ENCODE data around the gene URI1. TPM values are rescaled to one million over a fixed set of nuclear protein-coding genes. Genes with fewer than 3 reads are reported as not detected.
A peak's percentile ranks its signal among the peaks of the same experiment; 100 is the strongest.

URI1 gene
- total RNA-seq, 1 experiment from 2014 or later: 56.0 TPM

DNA sequence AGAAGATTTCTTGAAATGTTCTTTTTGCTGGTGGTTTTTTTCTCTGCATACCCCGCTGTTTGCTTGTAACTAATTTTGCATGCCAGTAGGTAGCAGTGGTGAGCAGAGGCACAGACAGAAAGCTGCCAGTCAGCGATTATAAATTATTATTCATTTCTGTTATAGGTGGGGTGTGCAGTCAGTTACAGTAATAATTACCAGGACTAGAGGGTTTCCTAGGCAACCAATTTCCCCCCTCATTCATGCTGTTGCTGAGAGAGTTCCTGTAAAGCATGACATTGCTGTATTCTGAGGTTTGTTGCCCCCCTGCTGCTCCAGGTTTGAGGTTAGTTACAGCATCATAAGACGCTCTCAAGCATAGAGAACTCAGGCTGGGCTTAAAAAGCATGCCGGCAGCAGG, 104.5 kb downstream of the URI1 start:
- H3K27me3 ChIP-seq (ENCODE audit: insufficient read depth, low read depth): no peaks in the 10 kb centered on the region
- H3F3A ChIP-seq (ENCODE audit: insufficient read depth, low read depth): no peaks in the 10 kb centered on the region; the same call in 1 of the 2 replicates
- H3K4me1 ChIP-seq (replicated peaks; ENCODE audit: insufficient read depth): no peaks in the 10 kb centered on the region
- DNase-seq: no peak
- no peaks in the 10 kb centered on the region for H3K9me2 ChIP-seq (ENCODE audit: insufficient read depth)
- BruUV-seq (replicated peaks): no TSS peak
- H2AFZ ChIP-seq: no peak overlapping the region
- no peak overlapping the region for H3K4me3 ChIP-seq
- H3K79me2 ChIP-seq (ENCODE audit: low read depth): no peaks in the 10 kb centered on the region
- intact Hi-C loops (cut with micrococcal nuclease; ENCODE audit: unreplicated experiment): no loop called here
- H3K4me2 ChIP-seq: no peak overlapping the region
- ChIA-PET POLR2A (ENCODE audit: unreplicated experiment) (no interaction called here), CTCF (no interaction called here)
- no peaks in the 10 kb centered on the region for H4K20me1 ChIP-seq (ENCODE audit: insufficient read depth)
- TF ChIP-seq EZH2 (IDR thresholded peaks at IDR 0.05; ENCODE audit: low read depth): no peak
- TF ChIP-seq, protein P1, sequence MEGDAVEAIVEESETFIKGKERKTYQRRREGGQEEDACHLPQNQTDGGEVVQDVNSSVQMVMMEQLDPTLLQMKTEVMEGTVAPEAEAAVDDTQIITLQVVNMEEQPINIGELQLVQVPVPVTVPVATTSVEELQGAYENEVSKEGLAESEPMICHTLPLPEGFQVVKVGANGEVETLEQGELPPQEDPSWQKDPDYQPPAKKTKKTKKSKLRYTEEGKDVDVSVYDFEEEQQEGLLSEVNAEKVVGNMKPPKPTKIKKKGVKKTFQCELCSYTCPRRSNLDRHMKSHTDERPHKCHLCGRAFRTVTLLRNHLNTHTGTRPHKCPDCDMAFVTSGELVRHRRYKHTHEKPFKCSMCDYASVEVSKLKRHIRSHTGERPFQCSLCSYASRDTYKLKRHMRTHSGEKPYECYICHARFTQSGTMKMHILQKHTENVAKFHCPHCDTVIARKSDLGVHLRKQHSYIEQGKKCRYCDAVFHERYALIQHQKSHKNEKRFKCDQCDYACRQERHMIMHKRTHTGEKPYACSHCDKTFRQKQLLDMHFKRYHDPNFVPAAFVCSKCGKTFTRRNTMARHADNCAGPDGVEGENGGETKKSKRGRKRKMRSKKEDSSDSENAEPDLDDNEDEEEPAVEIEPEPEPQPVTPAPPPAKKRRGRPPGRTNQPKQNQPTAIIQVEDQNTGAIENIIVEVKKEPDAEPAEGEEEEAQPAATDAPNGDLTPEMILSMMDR (conservative IDR thresholded peaks at IDR 0.05): peak; percentile 49
- no peaks in the 10 kb centered on the region for H3K9me3 ChIP-seq (ENCODE audit: insufficient read depth, low read depth)
- H3K36me3 ChIP-seq (ENCODE audit: low read depth): no peaks in the 10 kb centered on the region
- no peak overlapping the region for H3K27ac ChIP-seq

GRCh38 chr19:30047432-30047831, 105.4 kb downstream of the URI1 start:
- POLR2A ChIA-PET (ENCODE audit: unreplicated experiment): no interaction called here
- Histone ChIP-seq H2AFZ (no peak overlapping the region), H3K27me3 (ENCODE audit: insufficient read depth, low read depth) (no peaks in the 10 kb centered on the region), H3F3A (ENCODE audit: insufficient read depth, low read depth) (no peaks in the 10 kb centered on the region; the same call in 1 of the 2 replicates), H4K20me1 (ENCODE audit: insufficient read depth) (no peaks in the 10 kb centered on the region), H3K4me3 (no peak overlapping the region), H3K9me2 (ENCODE audit: insufficient read depth) (no peaks in the 10 kb centered on the region), H3K9me3 (ENCODE audit: insufficient read depth, low read depth) (no peaks in the 10 kb centered on the region), H3K36me3 (ENCODE audit: low read depth) (no peaks in the 10 kb centered on the region), H3K27ac (no peak overlapping the region), H3K79me2 (ENCODE audit: low read depth) (no peaks in the 10 kb centered on the region), H3K4me2 (no peak overlapping the region), H3K4me1 (replicated peaks; ENCODE audit: insufficient read depth) (no peaks in the 10 kb centered on the region)
- intact Hi-C loops (cut with micrococcal nuclease; ENCODE audit: unreplicated experiment): no loop called here
- no peak for TF ChIP-seq EZH2 (IDR thresholded peaks at IDR 0.05; ENCODE audit: low read depth)
- TF ChIP-seq, protein P1 (conservative IDR thresholded peaks at IDR 0.05): no peak
- no TSS peak for BruUV-seq (replicated peaks)
- no peak for DNase-seq
- CTCF ChIA-PET: no interaction called here

- ChIA-PET CTCF (no interaction called here), POLR2A (ENCODE audit: unreplicated experiment) (no interaction called here)
- TF ChIP-seq, protein P1 (conservative IDR thresholded peaks at IDR 0.05): no peak
- TF ChIP-seq EZH2 (IDR thresholded peaks at IDR 0.05; ENCODE audit: low read depth): no peak
- BruUV-seq (replicated peaks): no TSS peak
- no peak overlapping the region for H3K27ac ChIP-seq
- H3K4me3 ChIP-seq: no peak overlapping the region
- no peaks in the 10 kb centered on the region for H4K20me1 ChIP-seq (ENCODE audit: insufficient read depth)
- H3F3A ChIP-seq (ENCODE audit: insufficient read depth, low read depth): no peaks in the 10 kb centered on the region; the same call in 1 of the 2 replicates
- H2AFZ ChIP-seq: no peak overlapping the region
- intact Hi-C loops (cut with micrococcal nuclease; ENCODE audit: unreplicated experiment): no loop called here
- DNase-seq: no peak
- no peaks in the 10 kb centered on the region for H3K36me3 ChIP-seq (ENCODE audit: low read depth)
- H3K4me2 ChIP-seq: no peak overlapping the region
- H3K9me3 ChIP-seq (ENCODE audit: insufficient read depth, low read depth): no peaks in the 10 kb centered on the region
- H3K79me2 ChIP-seq (ENCODE audit: low read depth): no peaks in the 10 kb centered on the region
- no peaks in the 10 kb centered on the region for H3K4me1 ChIP-seq (replicated peaks; ENCODE audit: insufficient read depth)
- no peaks in the 10 kb centered on the region for H3K27me3 ChIP-seq (ENCODE audit: insufficient read depth, low read depth)
- no peaks in the 10 kb centered on the region for H3K9me2 ChIP-seq (ENCODE audit: insufficient read depth)
Measured at GRCh38 chr19:30049226-30049625, 107.2 kb downstream of the URI1 start.

Measured in PC-9 (cell line).